Lung (tissue), 12 donors: ENCODE data around the gene UBE2H. TPM values are rescaled to one million over a fixed set of nuclear protein-coding genes. Genes with fewer than 3 reads are reported as not detected.

ENCODE experiments used
- ATAC-seq: fragments of 200-7000 bp; cut with Tn5 transposase; one replicate; pipeline ENCODE4 v1.9.1; 2020; ENCODE audit warnings: moderate number of reproducible peaks; ENCODE audit not compliant: insufficient read depth, low FRiP score
- DNase-seq, 3 donors: peaks; one replicate each; pipeline ENCODE4 v3.0.0-alpha.2; 2013 to 2017
- H3K27ac ChIP-seq, 2 donors: one replicate each; pipeline ENCODE4 v1.5.1; 2013; ENCODE audit warnings: mild to moderate bottlenecking in 2 of 2, moderate library complexity in 2 of 2, control low read depth in 1 of 2, inconsistent platforms in 1 of 2, low read depth in 1 of 2, low read length in 1 of 2
- H3K27me3 ChIP-seq, 3 donors: one replicate each; pipeline ENCODE4 v1.5.1; 2013; ENCODE audit warnings: low read length in 2 of 3; ENCODE audit not compliant: control insufficient read depth in 3 of 3, insufficient read depth in 3 of 3
- H3K36me3 ChIP-seq, 4 donors: one replicate each; pipeline ENCODE4 v1.5.1; 2013; ENCODE audit warnings: low read length in 4 of 4, mild to moderate bottlenecking in 1 of 4, moderate library complexity in 1 of 4; ENCODE audit not compliant: control insufficient read depth in 4 of 4, insufficient read depth in 4 of 4
- H3K4me1 ChIP-seq, 5 donors: one replicate each; pipeline ENCODE4 v1.5.1; 2013; ENCODE audit warnings: low read length in 5 of 5, mild to moderate bottlenecking in 2 of 5, moderate library complexity in 1 of 5; ENCODE audit not compliant: control insufficient read depth in 5 of 5, insufficient read depth in 5 of 5
- H3K4me3 ChIP-seq: one replicate; pipeline ENCODE4 v1.5.1; 2013; ENCODE audit warnings: mild to moderate bottlenecking, control low read depth, moderate library complexity
- H3K9ac ChIP-seq, 2 donors: one replicate each; pipeline ENCODE4 v1.5.1; 2013; ENCODE audit warnings: low read length in 2 of 2, control low read depth in 1 of 2; ENCODE audit not compliant: insufficient read depth in 1 of 2
- H3K9me3 ChIP-seq, 4 donors: one replicate each; pipeline ENCODE4 v1.5.1; 2013; ENCODE audit warnings: low read length in 3 of 4, mild to moderate bottlenecking in 1 of 4, moderate library complexity in 1 of 4; ENCODE audit not compliant: control insufficient read depth in 4 of 4, insufficient read depth in 3 of 4
- CTCF ChIP-seq: IDR thresholded peaks from 2 replicates; pipeline ENCODE4 v1.5.1; 2012; ENCODE audit warnings: mild to moderate bottlenecking; ENCODE audit errors: control extremely low read depth, extremely low read depth
- WGBS, 2 donors: extraction: QIAGEN DNeasy Blood & Tissue Kit; methylation state at CpG; one replicate each; pipeline ENCODE4 v1.1.7; 2013; 5-methylcytosine and 5-hydroxymethylcytosine counted together
- polyA plus RNA-seq, 2 donors: library from polyadenylated mRNA; stranded (reverse); fragments of 200-250 nt; gene quantifications; one replicate each; pipeline ENCODE4 v1.2.1, GENCODE V29; 2013
- total RNA-seq, 2 donors: library from RNA; depleted of rRNA in 1 of 2; stranded (reverse); fragments of >200 nt in 1 of 2; gene quantifications; one replicate each; pipeline ENCODE4 v1.2.1, GENCODE V29; 2014 to 2021
- donor health status: control.
- donor health status: control.
- donor health status: Bipolar disorder and iron deficiency.
- donor health status: healthy.
- donor health status: DM: yes; HTN: yes; CAD: no.

The UBE2H gene
- total and polyA plus RNA-seq, 4 donors: 23.0 to 102 (median 49.7) TPM

GRCh38 chr7:129958643-129959470 is 6.1 kb upstream of the UBE2H start:
- Histone ChIP-seq H3K27ac (peak overlapping the region; percentile 18 to 36), H3K9ac (no peak overlapping the region)
- 40 to 42% methylated on average over 9 of the region's 9 CpGs for WGBS, 2 donors

DNA sequence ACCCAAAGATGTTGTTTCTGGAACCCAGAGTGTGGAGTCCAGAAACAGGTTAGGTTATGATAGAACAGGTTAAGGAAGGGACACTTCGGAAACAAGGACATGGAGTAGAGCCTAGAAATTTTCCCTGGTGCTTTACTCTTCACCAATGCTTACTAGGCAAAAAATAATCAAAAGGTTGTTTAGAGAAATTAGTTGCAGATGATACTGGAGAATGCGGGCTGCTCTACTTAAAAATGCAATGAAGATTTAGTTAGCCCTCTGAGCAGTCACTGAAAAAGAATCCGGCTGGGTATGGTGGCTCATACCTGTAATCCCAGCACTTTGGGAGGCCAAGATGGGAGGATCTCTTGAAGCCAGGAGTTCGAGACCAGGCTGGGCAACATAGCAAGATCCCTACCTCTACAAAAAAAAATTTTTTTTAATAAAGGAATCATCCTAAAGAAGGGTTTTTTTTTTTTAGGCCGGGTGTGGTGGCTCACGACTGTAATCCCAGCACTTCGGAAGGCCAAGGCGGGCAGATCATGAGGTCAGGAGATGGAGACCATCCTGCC is 3.3 kb upstream of the UBE2H start:
- H3K4me1 ChIP-seq: peaks cover 0 to 5% (median 3%) of the 10 kb centered on the region in 5 donors
- no peak for TF ChIP-seq CTCF
- H3K27me3 ChIP-seq: no peaks in the 10 kb centered on the region
- H3K9me3 ChIP-seq: peaks cover 0 to 2% (median 0%) of the 10 kb centered on the region in 4 donors
- H3K4me3 ChIP-seq: no peak overlapping the region
- DNase-seq (no peak), ATAC-seq (no peak)
- WGBS, 2 donors: 92 to 93% methylated on average over 8 of the region's 8 CpGs
- no peak overlapping the region for H3K27ac ChIP-seq
- peaks cover 0 to 6% (median 0%) of the 10 kb centered on the region in 4 donors for H3K36me3 ChIP-seq
- no peak overlapping the region for H3K9ac ChIP-seq

More at GRCh38 chr7:129958643-129959470, 6.1 kb upstream of the UBE2H start:
- DNase-seq: peak; percentile 13 to 30 (median 25)
- ATAC-seq: peak; percentile 79
- peaks cover 0 to 4% (median 0%) of the 10 kb centered on the region in 5 donors for H3K4me1 ChIP-seq
- peaks cover 0 to 2% (median 0%) of the 10 kb centered on the region in 4 donors for H3K9me3 ChIP-seq
- H3K4me3 ChIP-seq: no peak overlapping the region
- no peak for TF ChIP-seq CTCF
- H3K36me3 ChIP-seq: no peaks in the 10 kb centered on the region
- H3K27me3 ChIP-seq: no peaks in the 10 kb centered on the region

GRCh38 chr7:129952086-129952652 is 591 bp downstream of the UBE2H start:
- peak overlapping the region; percentile 85 for H3K4me3 ChIP-seq
- ATAC-seq: peak; percentile 37
- no peak for TF ChIP-seq CTCF

More at GRCh38 chr7:129952086-129952652, 591 bp downstream of the UBE2H start:
- DNase-seq: peak; percentile 59 to 64 (median 61)
- WGBS, 2 donors: 0% methylated on average over 42 to 43 of the region's 43 CpGs
- H3K4me1 ChIP-seq: peaks cover 3 to 41% (median 4%) of the 10 kb centered on the region in 5 donors
- no peaks in the 10 kb centered on the region for H3K27me3 ChIP-seq
- peaks cover 0 to 6% (median under 1%) of the 10 kb centered on the region in 4 donors for H3K36me3 ChIP-seq
- no peaks in the 10 kb centered on the region for H3K9me3 ChIP-seq
- H3K9ac ChIP-seq: peak overlapping the region; percentile 89 to 93
- peak overlapping the region; percentile 98 for H3K27ac ChIP-seq
